HEK293T (cell line): Measurements from ENCODE around the gene AKNA.

ENCODE experiments used
- ARNT ChIP-seq: fragments of 450-650 bp; IDR thresholded peaks from 2 replicates; pipeline ENCODE4 v1.6.1; 2017; ENCODE audit warnings: mild to moderate bottlenecking
- BHLHE40 ChIP-seq: fragments of 450-650 bp; IDR thresholded peaks from 2 replicates; pipeline ENCODE4 v1.6.1; 2016; ENCODE audit warnings: mild to moderate bottlenecking, moderate library complexity, borderline replicate concordance
- ELF4 ChIP-seq: fragments of 450-650 bp; IDR thresholded peaks from 2 replicates; pipeline ENCODE4 v1.6.1; 2017; ENCODE audit warnings: antibody characterized with exemption

DNA sequence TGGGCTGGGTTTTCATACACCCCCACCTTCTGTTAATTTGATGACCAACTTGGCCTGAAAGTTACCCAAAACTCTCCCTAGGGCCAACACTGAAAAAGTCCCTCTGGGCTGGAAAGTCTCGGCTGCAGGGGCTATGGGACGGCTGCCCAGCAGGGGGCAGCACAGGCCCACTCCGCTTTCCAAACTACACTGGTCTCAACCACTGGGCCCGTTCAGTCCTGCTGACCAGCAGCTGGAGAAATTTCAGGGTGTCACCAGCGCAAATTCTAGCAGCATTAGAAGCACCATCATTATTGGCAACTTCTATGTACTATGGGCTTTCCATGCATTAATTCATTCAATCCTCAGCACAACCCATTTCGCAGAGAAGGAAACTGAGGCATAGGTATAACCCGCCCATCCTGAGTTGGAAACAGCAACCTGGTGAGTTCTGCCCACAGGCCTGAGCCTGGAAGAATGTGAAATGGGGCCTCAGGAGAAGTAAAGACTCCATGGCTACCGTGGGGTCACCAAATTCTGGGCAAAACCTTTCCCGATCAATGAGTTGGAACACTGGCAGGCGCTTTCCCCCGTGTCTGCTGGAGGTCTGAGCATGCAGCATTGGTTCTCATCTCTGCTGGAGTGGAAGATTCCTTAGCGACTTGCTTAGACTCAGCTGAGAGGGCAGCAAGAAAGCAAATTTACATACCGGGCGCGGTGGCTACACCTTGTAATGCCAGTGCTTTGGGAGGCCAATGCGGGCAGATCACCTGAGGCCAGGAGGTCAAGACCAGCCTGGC is 48.5 kb downstream of the AKNA start:
- no peak for TF ChIP-seq BHLHE40
- no peak for TF ChIP-seq ARNT
- TF ChIP-seq ELF4 = no peak
